Measurements from ENCODE around the gene SLC8A1.

DNA sequence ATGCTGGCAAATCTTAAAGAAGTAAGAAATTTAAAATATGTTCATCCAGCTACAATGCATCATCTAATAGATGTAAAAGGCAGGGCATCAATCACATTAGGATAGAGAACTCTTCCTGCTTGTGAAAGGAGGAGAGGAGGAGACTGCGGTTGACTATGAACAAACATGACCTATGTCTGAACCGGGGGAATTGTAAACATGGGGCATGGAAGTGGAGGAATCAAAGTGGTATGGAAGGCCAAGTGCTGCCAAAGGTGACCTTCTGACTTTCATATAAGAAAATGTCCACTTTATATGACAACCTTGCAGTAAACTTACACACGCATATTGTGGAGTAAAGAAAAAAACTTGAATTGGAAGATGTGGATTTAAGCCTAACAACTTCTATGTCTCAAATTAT lies 20.0 kb upstream of the SLC8A1 start:
- TF ChIP-seq, protein P1, sequence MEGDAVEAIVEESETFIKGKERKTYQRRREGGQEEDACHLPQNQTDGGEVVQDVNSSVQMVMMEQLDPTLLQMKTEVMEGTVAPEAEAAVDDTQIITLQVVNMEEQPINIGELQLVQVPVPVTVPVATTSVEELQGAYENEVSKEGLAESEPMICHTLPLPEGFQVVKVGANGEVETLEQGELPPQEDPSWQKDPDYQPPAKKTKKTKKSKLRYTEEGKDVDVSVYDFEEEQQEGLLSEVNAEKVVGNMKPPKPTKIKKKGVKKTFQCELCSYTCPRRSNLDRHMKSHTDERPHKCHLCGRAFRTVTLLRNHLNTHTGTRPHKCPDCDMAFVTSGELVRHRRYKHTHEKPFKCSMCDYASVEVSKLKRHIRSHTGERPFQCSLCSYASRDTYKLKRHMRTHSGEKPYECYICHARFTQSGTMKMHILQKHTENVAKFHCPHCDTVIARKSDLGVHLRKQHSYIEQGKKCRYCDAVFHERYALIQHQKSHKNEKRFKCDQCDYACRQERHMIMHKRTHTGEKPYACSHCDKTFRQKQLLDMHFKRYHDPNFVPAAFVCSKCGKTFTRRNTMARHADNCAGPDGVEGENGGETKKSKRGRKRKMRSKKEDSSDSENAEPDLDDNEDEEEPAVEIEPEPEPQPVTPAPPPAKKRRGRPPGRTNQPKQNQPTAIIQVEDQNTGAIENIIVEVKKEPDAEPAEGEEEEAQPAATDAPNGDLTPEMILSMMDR (IDR thresholded peaks at IDR 0.05), result no peak
- TF ChIP-seq EP300 (IDR thresholded peaks at IDR 0.05), result no peak
- no peak for TF ChIP-seq POLR2A (IDR thresholded peaks at IDR 0.05)
- no peak for TF ChIP-seq POLR2AphosphoS5 (IDR thresholded peaks at IDR 0.05)

Measured in upper lobe of left lung (tissue), 4 donors.